ENCODE results near the gene IFT81.
"Not testable (repeated sequence)": the region's sequence is repeated elsewhere in the genome, so short reads cannot be mapped to it uniquely, and the experiment has no call there.

Gene IFT81

DNA sequence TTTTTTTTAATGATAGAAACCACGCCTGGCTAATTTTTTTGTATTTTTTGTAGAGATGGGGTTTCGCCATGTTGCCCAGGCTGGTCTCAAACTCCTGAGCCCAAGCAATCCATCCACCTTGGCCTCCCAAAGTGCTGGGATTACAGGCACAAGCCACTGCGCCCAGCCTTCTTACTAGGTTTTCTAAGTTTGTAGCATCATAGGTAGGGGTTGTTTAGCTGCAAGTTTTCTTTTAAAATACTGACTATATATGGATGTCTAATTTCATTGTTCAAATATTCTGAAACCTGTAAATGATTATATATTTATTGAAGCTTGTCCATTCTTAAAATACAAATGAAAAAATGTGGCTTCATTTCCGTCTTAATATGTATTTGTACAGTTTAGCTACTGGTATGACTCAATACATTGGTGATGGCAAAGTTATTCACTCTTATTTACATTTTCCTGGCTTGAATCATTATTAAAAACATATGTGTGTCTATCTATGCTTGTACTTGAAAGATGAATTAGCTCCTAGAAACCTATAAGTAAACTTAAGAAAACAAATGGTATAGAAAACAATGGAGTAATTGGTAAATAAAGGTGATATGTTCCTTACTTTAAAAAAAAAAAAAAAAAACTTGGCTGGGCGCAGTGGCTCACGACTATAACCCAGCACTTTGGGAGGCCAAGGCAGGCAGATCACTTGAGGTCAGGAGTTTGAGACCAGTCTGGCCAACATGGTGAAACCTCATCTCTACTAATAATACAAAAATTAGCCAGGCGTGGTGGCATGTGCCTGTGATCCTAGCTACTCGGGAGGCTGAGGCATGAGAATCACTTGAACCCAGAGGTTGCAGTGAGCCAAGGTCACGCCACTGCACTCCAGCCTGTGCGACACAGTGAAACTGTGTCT, 87.7 kb downstream of the IFT81 start:
- DNase-seq: not testable (repeated sequence)

DNA sequence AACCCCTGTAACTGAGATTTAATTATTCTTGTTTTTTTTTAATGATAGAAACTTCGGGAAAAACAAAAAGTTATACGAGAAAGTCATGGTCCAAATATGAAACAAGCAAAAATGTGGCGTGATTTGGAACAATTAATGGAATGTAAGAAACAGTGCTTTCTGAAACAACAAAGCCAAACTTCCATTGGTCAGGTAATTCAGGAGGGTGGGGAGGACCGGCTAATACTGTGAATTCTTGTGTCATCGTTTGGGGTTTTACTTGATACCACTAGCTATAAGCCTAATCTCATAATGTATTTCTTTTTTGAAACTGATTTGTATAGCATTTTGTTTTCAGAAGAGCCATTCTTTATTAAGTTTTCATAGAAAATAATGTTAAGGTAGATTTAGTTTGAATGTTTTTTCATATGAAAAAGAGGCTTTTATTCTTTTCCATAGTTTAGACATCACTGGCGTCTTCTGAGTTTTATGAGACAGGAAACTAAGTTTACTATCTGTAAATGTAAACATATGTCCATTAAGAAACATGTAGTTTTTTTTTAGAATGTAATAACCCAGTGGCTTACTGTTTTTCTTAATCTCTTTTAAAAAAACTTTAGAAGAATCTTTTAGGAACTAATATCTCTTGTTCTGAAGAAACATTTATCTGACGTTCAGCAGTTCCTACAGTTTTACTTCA, 94.0 kb downstream of the IFT81 start:
- no peak for DNase-seq

- DNase-seq: no peak
Observed at GRCh38 chr12:110222027-110222426, 97.9 kb downstream of the IFT81 start.

- DNase-seq: no peak
Observed at GRCh38 chr12:110222433-110222832, 98.3 kb downstream of the IFT81 start.

DNA sequence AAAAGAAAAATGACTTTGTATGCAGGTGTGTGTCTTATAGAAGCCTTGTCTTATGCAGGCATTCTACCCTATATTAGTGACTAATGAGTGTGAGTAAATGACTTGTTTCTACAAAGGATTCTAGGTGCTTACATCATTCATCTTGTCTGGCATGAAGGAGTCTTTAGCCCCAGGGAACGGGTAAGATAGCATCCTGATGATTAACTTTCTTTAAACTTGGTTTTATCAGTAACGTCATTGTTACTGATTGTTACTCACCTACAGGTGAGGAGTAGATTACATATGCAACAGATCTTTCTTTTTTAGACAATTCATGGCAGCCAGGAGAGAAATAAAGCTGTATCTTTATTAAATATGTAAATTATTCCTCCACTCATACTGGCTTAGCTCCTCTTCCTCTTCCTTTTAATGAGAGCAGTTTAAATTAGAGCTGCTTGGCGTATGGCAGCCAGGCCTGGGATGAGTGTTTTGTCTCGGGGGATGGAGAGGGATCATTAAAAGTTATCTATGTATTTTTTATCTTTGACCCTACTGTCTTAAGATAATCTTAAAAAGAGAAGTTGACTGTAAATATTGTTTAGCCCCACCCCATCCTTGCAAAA, 99.7 kb downstream of the IFT81 start:
- DNase-seq: no peak

DNA sequence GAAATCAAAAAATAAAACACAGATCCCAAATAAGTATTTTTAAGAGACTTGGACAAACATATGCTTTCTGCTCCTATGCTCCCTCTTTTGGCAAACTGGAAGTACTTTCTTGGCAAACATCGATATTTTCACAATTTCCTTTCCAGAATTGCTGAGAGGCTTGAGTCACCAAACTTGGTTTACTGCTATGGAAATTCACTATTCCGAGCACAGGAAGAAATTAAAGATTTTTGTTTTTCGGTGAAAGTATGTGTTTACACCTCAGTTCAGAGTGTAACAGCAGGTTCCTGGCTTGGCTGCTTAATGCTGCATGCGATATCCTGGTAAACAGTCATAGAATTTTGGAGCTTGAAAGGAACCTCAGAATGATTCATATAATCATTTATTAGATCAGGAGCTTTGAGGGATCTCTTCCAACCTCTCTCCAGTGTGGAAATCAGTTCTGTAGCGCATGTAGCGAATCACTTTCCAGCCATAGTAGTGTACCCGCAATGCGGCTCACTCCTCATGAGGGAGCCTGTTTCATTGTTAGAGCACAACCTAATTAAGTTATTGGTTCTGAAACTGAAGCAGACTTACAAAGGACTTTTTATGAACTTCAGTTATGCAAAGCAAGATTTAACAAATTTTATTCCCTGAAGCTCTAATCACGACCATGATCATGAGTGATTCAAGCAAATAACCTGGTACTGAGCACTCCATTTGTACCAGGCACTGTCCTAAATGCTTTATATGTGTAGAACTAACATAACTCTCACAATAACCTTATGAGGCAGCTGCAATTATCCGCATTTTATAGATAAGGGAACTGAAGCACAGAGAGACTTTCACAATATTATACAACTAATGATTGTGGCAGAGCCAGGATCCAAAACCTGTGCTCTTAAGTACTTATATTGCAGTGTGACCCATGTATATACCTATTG, 100.5 kb downstream of the IFT81 start:
- DNase-seq: no peak

GRCh38 chr12:110227138-110227537, 103.0 kb downstream of the IFT81 start:
- no peak for DNase-seq

DNA sequence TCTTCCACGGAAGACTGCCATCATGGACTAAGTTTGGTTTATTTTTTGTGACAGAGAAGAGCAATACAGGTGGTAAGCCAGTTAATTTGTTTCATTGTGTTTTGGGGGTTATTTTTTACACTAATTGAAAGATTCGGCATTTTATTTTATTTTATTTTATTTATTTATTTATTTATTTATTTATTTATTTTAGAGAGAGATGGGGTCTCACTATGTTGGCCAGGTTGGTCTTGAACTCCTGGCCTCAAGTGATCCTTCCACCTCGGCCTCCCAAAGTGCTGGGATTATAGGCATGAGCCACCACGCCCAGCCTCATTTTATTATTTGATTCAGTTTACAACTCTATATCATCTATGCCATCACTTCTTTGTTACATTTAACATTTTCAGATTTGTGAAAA, 104.2 kb downstream of the IFT81 start:
- DNase-seq: not testable (repeated sequence)

DNA sequence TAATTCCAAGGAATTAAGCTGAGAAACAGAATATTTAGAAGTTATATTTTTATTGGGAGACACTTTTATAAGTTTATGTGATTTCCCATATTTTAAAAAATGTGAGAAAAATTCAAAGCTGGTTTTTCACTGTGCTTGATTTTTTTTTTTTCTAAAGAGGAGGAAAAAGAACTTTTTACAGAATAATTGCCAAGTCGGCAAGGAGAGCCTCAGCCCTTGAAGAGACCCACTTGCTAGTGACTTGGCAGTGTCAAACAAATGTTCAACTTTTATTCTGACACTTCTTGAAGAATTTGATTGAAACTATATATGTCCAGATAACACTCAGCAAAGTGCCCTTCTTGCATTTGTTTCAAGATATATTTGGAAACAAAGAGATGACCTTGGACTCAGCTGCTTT, 104.6 kb downstream of the IFT81 start:
- no peak for DNase-seq

DNA sequence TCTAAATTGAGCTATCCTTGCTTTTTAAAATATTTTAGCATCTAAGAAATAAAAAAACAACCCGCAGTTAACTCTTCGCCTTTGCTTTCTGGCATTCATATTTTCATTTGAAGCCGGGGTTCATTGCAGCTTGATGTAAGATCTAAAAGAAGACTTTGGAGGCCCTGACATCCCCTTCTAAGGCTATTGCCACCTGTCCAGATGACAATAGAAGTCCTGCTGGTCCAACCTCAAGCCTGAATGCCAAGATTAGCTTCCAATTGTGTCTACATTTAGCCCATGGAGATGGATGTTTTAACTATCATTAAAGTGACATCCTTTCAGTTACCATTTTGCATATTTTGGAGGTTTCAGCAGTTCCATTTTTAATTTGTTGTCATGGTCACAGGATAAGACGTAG, 105.3 kb downstream of the IFT81 start:
- no peak for DNase-seq

GRCh38 chr12:110230655-110231054, 106.5 kb downstream of the IFT81 start:
- no peak for DNase-seq

GRCh38 chr12:110233212-110233903, 109.2 kb downstream of the IFT81 start:
- DNase-seq: no peak

DNA sequence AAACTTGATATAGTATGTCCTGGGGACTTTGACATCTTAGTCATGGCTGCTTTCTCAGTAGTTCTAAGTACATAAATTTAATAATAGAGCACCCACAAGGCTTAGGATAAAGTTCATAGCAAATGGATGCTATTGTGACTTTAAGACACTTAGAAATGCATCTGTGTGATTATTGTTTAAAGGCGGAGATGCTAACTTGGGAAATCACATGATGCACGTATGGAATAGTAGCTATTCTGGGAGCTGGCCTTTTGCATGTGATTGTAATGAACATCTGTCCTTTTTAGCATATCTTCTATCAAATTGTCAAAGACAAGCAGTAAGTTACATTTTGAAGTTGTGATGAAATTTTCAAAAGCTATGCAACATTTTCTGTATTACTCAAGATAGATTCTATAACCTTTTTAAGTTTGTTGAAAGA, 110.2 kb downstream of the IFT81 start:
- DNase-seq: no peak

DNA sequence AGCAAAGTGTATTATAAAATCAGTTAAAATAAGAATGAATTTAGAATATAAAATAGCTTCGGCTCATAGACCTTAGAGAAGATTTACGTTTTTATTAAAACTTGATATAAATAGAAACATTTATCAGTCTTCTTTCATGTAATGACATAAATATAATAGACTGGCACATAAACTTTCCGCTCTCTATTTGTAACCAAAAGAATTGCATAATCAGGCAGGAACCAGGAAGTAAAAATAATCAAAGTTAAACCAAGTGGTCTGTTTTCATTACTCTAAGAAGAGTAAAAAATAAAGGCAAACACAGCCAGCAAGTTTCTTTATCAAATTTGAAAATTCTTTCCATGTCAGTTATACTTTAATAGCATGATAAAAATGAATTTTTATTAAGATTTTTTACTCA, 110.6 kb downstream of the IFT81 start:
- DNase-seq: no peak

DNA sequence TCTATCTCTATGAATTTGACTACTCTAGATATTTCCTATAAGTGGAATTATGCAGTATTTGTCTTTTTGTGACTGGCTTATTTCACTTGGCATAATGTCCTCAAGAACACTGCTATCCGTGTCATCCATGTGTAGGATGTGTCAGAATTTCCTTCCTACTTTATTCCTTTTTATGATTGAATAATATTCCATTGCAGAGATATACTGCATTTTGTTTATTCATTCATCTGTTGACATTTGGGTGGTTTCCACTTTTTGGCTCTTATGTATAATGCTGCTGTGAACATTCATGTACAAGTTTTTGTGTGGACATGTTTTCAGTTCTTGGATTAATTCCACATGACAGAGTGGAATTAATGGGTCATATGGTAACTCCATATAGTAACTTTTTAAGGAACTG, 111.2 kb downstream of the IFT81 start:
- DNase-seq: no peak

GRCh38 chr12:110243227-110243626, 119.1 kb downstream of the IFT81 start:
- no peak for DNase-seq

- DNase-seq: no peak
Observed at GRCh38 chr12:110244372-110244771, 120.2 kb downstream of the IFT81 start.

DNA sequence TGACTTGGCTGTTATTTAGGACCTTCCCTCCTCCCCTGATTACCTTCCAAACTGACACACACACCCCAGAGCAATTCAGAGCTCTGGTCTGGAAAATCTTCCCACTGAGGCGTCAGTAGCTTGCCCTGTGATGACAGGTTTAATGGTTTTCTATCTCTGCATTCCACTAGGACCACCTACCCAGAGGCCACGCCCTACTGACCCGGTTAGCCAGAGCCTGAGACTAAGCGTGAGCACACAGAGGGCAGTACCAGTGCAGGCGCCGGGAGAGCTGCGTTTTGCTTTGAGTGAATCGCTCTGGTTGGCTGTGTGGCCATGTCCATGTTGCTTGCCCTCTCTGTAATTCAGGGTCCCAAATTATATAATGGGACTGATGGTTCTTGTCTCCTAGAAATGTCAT, 120.7 kb downstream of the IFT81 start:
- DNase-seq: no peak

GRCh38 chr12:110245369-110245772, 121.2 kb downstream of the IFT81 start:
- DNase-seq: peak; percentile 82

DNA sequence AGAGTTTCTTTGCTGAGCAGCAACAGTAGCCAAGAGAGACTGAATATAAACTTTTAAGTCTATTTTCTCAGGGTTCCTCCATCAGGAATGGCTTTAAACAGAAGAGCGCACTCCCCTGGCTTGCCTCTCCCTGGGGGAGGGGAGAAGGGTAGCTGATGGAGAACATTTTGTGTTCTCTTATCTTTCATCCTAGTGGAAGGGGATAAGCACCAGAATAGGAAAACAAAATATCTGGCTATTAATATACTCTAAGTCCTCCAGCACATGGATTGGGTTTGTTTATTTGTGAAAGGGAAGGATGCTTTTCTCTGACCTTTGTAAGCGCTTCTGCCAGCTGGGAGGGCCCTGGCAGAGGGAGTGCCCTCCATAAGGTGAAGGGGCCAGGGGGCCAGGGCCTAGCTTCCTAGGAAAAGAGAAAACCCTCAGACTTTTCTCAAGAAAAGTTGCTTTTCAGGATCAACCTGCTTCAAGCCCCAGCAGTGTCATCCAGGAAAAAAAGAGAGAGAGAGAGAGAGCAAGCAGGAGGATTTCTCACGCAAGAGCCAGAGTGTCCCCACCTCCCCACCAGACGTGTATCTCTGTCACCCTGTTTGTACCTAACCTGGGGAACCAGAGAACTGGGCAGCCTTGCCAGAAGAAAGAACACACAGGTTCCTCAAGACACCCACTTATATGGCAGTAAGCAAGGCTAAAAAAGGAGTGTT, 122.6 kb downstream of the IFT81 start:
- no peak for DNase-seq

GRCh38 chr12:110247340-110248095, 123.4 kb downstream of the IFT81 start:
- DNase-seq: no peak
